WI38 (cell line): ENCODE data around the gene HTR3E.

ENCODE experiments used
- H3K4me3 ChIP-seq: 2 replicates; pipeline ENCODE4 v1.5.1; 2011; ENCODE audit warnings: low read depth, mild to moderate bottlenecking, control low read depth, low read length
- CTCF ChIP-seq: IDR thresholded peaks from 2 replicates; pipeline ENCODE4 v1.5.1; 2012; ENCODE audit warnings: low read depth, mild to moderate bottlenecking, control low read depth, low read length

The HTR3E gene

GRCh38 chr3:184096811-184097383 is at the start of gene HTR3E:
Gene HTR3E (plus strand): TSS chr3:184097064. CDS start chr3:184097530, 466 bp downstream.
- H3K4me3 ChIP-seq: no peak within 1 kb of the TSS
- no peak for TF ChIP-seq CTCF

GRCh38 chr3:184050217-184050847 is 46.5 kb upstream of the HTR3E start:
- H3K4me3 ChIP-seq: no peak overlapping the region
- TF ChIP-seq CTCF: no peak

- H3K4me3 ChIP-seq: no peak within 1 kb of the TSS
- no peak for TF ChIP-seq CTCF
Measured at GRCh38 chr3:184052767-184053166, 44.1 kb upstream of the HTR3E start, which contains the start of gene HTR3C. Gene HTR3C (plus strand): TSS chr3:184053047. CDS start chr3:184053081, 34 bp downstream.

GRCh38 chr3:184058029-184058428 is 38.8 kb upstream of the HTR3E start:
- no peak overlapping the region for H3K4me3 ChIP-seq
- TF ChIP-seq CTCF: no peak

GRCh38 chr3:184059424-184059823 is 37.4 kb upstream of the HTR3E start:
- no peak for TF ChIP-seq CTCF

GRCh38 chr3:184062637-184063036 is 34.2 kb upstream of the HTR3E start:
- TF ChIP-seq CTCF: no peak
- no peak overlapping the region for H3K4me3 ChIP-seq

More at GRCh38 chr3:184059424-184059823, 37.4 kb upstream of the HTR3E start:
- no peak overlapping the region for H3K4me3 ChIP-seq

GRCh38 chr3:184066211-184066610 is 30.7 kb upstream of the HTR3E start:
- TF ChIP-seq CTCF: no peak
- H3K4me3 ChIP-seq: no peak overlapping the region
